GM18861 (cell line): ENCODE data around the gene NFS1.
A peak's percentile ranks its signal among the peaks of the same experiment; 100 is the strongest.
"Not testable (repeated sequence)": the region's sequence is repeated elsewhere in the genome, so short reads cannot be mapped to it uniquely, and the experiment has no call there.

Source experiments
- ATAC-seq: cut with Tn5 transposase; IDR thresholded peaks from one replicate; pipeline ENCODE4 v1.9.1; 2021; ENCODE audit not compliant: unreplicated experiment

The NFS1 gene

GRCh38 chr20:35699127-35699956 is at the start of gene NFS1, which contains the start of gene ROMO1:
NFS1 (minus strand) TSS chr20:35699352; CDS start chr20:35699288, 64 bp downstream.
ROMO1 (plus strand) TSS chr20:35699405; CDS start chr20:35699633, 228 bp downstream.
- ATAC-seq: peak; percentile 60

DNA sequence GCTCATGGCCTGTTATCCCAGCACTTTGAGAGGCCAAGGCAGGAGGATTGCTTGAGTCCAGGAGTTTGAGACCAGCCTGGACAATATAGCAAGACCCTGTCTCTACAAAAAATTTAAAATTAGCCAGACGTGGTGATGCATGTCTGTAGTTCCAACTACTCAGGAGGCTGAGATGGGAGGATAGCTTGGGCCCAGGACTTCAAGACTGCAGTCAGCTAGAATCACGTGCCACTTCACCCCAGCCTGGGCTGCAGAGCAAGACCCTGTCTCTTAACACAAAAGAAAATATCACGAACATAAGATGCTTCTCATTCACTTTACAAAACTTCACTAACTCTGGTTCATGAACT is 45.3 kb upstream of the NFS1 start:
- ATAC-seq: not testable (repeated sequence)

DNA sequence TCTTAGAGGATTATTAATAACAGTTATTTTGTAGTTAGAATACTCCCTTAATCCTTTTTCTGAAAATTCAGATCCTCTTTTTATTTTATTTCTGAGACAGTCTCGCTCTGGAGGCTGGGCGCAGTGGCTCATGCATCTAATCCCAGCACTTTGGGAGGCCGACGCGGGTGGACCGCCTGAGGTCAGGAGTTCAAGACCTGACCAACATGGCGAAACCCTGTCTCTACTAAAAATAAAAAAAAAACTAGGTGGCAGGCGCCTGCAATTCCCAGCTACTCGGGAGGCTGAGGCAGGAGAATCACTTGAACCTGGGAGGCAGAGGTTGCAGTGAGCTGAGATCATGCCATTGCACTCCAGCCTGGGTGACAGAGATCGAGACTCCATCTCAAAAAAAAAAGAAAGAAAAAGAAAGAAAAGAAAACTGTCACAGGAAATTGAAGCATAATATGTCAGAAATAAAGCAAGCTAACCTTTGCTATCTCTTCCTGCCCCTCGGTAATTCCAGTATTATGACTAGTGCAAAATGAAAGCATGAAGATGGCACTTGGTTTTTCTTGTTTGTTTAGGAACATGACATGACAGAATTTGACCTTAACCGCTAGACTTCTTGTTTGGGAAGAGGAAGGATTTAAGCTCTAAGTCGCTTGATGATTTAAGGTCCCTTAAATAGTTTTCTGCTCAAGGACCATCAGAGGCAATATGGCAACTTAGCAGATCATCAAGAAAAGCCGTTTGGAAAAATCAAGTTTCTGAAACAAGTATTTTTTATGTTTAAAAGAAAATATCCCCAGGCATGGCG is 44.7 kb upstream of the NFS1 start:
- no peak for ATAC-seq

DNA sequence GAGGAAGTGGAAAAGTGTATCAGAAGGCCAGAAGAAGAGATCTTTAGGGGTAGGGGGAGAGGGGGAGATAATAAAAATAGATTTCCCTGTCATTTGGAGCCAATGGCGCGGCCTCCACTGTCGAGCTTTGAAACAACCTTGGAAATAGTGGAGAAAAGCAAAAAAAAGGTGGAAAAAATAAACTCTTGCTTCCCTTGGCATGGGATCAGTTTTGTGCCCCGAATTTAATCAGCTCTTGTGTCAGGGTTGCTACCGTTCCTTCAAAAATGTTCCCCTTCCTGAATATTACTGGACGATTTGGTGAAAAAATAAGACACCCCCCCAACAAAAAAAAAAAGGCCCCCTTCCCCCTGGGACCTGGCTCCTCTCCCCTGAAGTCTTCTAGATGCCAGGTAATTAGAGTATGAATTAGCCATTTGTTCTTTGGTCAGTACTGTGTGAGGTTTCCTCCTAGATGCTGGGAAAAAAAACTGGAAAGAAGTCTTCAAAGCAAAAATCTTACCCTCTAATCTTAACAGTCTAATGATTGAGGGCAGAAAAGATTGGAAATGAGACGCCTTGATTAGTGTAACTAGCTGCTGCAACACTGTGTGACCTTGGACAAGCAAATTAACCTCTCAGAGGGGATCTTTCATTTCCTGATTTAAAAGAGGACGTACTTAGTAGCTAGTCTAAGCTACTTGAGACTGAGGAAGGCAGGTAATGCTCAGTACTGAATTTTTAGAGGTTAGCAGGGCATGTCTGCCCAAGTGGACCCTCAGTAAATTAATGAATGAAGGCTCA is 43.8 kb upstream of the NFS1 start:
- peak; percentile 33 for ATAC-seq

GRCh38 chr20:35741892-35742740 is 43.0 kb upstream of the NFS1 start, which contains the start of gene RBM39:
RBM39 (minus strand) TSS chr20:35742260; CDS start chr20:35740874, 1,386 bp downstream.
- ATAC-seq: peak; percentile 81

DNA sequence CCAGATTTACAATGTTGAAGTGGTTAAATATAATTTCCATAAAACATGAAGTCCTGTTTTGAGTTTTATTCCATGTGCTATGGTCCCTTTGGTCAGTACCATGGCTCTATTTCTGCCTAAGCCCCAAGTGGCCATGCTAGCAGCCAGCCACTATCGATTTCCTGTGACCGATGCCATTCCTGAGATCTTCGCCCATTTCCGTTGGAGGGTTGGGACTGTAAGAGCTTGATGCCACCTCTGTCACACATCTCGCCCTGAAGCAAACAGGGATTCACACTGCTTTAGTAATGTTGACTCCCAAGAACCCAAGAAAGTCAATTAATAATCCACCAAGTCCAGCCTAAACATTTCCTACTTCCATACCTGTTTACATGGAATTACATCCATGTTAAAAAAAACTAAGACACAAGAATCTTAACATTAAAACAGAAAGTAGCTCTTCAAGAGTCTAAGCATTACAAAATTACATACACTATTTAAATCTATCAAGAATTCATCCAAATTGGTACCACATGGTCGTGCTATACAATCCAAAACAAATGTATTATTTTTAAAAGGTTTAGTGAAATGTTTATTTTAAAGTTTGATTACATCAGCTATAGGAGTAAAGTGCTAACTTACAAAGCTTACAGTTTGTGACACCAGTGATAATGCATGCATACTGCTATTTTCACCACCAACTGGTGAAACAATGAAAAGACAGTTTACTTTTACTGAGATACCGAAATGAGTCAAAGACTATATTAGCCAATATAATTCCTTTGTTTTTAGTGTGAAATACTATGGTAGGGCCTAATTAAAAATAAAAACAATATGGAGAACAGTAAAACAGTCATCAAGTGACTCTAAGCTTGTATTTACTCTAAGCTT is 40.4 kb upstream of the NFS1 start:
- no peak for ATAC-seq

DNA sequence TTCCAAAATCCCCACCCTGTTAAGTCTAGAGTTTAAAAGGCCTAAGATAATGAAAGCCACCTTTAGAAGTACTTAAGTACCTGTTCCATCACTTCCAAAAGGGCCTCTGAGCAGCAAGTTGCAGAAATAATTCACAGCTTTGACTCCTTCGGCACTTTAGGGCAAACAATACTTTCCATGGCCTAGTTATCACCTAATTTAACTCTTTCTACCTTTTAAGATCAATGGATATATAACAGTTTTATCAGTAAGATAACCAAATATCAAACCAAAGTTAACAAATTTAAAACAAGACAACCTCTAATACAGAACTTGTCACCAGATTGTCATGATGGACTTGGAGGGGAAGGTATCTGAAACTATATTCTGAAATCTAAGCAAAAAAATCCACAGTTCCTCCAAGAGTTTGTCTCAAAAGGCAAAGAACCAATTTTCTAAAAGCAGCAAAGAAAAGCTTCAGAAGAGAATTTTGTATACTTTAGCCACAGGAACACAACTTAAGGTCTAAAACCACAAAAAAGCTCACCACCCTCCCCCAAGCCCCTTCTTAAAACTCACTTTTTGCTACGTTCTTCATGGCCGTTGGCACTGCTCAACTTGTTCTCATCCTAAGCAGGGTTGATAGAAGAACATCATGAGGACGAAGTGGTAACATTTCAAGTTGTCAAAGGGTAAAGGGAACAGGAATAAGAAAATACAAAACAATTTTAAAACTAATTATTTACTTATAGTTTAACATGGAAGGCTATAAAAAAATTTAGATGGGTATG is 39.4 kb upstream of the NFS1 start:
- no peak for ATAC-seq

DNA sequence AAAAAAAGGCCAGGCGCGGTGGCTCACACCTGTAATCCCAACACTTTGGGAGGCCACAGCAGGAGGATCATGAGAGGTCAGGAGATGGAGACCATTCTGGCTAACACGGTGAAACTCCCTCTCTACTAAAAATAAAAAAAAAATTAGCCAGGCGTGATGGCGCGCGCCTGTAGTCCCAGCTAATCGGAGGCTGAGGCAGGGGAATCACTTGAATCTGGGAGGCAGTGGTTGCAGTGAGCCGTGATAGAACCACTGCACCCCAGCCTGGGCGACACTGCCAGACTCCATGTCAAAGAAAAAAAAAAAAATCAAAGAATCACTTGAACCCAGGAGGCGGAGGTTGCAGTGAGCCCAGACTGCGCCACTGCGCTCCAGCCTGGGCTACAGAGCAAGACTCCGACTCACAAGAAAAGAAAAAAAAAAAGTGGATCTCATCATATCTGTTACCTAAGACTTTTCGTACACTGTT is 38.7 kb upstream of the NFS1 start:
- no peak for ATAC-seq

DNA sequence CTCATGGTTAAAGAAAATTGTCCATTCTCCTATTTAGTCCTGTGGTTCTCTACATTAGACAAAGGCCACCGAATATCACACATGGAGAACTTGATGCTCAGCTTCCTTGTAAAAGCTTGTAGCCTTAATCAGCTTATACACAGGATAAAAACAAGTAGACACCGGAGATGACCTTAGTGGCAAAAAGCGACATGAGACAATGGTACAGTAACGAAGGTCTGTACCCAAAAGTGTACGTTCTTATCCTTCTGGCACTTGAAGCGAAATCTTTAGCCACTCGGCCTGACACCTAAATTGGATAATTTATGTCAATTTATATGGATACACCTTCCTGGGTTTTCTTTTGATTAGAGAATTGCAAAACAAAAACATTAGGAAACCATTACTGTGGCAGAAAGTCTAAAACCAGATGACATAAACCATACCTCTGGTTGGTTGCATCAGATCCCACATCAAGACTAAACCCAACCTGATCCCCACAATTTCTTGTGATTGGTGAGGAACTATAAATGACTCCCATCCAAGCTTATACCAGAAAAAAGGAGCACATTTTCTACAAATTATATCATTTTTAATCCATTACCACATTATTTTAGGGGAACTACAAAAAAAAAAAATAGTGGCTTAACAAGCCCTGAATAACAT is 36.8 kb upstream of the NFS1 start:
- no peak for ATAC-seq

GRCh38 chr20:35734777-35735649 is 35.9 kb upstream of the NFS1 start:
- no peak for ATAC-seq

DNA sequence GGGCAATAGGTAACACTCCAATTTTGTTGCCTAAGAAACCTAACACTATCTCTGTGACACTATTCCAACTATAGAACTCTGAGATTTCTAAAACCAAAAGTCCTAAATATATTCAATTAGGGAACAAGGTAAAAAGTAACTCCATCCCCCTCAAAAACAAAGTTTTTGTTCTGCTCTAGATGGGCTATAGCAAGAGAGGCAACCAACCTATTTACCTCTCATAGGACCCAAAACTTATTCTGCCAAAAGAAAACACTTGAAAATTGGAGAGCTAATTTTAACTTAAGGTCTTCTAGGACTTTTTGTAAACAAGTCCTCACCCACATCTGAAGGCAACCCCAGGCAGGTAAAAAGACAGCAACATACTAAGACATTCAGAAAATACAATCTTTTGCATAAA is 35.2 kb upstream of the NFS1 start:
- no peak for ATAC-seq

- ATAC-seq: no peak
Observed at GRCh38 chr20:35732644-35732982, 33.5 kb upstream of the NFS1 start.

DNA sequence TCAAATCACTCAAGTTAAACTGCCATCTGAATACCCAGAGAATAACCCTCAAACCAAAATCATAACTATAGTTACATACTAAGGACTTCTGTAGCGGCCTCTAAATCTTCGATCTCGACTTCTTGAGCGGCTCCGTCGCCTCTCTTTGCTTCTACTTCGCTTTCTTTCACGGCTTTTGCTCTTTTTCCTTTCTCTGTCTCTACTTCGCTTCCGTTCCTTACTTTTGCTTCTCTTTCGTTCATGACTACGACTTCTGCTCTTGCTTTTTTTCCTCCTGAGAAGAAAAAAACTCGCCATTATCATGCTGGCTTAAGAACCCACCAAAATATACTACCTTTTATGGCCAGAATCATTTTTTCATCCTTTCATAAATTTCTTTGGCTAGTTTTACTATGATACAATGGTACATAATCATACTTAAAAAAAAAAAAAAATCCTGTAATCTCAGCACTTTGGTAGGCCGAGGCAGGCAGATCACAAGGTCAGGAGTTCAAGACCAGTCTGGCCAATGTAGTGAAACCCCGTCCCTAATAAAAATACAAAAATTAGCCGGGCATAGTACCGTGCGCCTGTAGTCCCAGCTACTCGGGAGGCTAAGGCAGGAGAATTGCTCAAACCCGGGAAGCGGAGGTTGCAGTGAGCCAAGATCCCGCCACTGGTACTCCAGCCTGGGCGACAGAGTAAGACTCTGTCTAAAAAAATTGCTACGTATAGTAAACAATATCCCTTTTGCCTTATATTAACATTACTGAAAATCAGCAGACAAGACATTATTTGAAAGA is 32.9 kb upstream of the NFS1 start:
- ATAC-seq: no peak

DNA sequence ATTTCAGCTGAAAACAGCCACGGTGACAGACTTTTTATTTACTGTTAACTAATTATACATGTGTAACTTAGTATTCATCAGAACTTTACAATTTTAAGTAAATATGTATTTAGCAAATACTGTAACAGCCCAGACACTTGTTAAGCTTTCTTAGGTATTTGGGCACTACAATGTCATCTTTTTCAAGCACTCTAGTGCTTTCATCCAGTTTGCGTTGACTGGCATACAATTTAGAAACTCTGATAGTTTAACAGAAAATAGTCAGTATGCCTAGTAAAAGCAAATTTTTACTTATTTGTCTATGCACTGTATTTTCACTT is 32.3 kb upstream of the NFS1 start:
- no peak for ATAC-seq

GRCh38 chr20:35730583-35731468 is 31.7 kb upstream of the NFS1 start:
- no peak for ATAC-seq
